HUES6 (cell line): ENCODE results near the gene ATIC.
"Not testable (repeated sequence)": the region's sequence is repeated elsewhere in the genome, so short reads cannot be mapped to it uniquely, and the experiment has no call there.

Source experiments
- H3K27ac ChIP-seq: 2 replicates; pipeline ENCODE4 v1.7.0; 2013; ENCODE audit warnings: low read depth, mild to moderate bottlenecking, low read length, inconsistent platforms
- H3K27me3 ChIP-seq: 2 replicates; pipeline ENCODE4 v1.6.1; 2013; ENCODE audit warnings: low read length; ENCODE audit not compliant: control insufficient read depth, insufficient read depth
- H3K36me3 ChIP-seq: 2 replicates; pipeline ENCODE4 v1.6.1; 2013; ENCODE audit warnings: low read length; ENCODE audit not compliant: control insufficient read depth, insufficient read depth
- H3K4me1 ChIP-seq: 2 replicates; pipeline ENCODE4 v1.6.1; 2013; ENCODE audit warnings: low read length; ENCODE audit not compliant: control insufficient read depth, insufficient read depth
- H3K4me3 ChIP-seq: 2 replicates; pipeline ENCODE4 v1.5.1; 2013; ENCODE audit warnings: low read depth, low read length
- H3K9ac ChIP-seq: one replicate; pipeline ENCODE4 v1.6.1; 2013; ENCODE audit warnings: mild to moderate bottlenecking, low read length
- H3K9me3 ChIP-seq: 2 replicates; pipeline ENCODE4 v1.6.1; 2013; ENCODE audit warnings: low read depth, low read length; ENCODE audit not compliant: control insufficient read depth, insufficient read depth

ATIC gene

GRCh38 chr2:215354771-215355695 lies 43.2 kb downstream of the ATIC start:
- Histone ChIP-seq H3K27me3 (no peaks in the 10 kb centered on the region), H3K9ac (no peak overlapping the region), H3K9me3 (no peaks in the 10 kb centered on the region), H3K27ac (no peak overlapping the region), H3K36me3 (peaks cover 37% of the 10 kb centered on the region), H3K4me1 (0 out of 2 replicates have a peak, but pooled peaks cover 4% of the 10 kb centered on the region), H3K4me3 (no peak overlapping the region)

DNA sequence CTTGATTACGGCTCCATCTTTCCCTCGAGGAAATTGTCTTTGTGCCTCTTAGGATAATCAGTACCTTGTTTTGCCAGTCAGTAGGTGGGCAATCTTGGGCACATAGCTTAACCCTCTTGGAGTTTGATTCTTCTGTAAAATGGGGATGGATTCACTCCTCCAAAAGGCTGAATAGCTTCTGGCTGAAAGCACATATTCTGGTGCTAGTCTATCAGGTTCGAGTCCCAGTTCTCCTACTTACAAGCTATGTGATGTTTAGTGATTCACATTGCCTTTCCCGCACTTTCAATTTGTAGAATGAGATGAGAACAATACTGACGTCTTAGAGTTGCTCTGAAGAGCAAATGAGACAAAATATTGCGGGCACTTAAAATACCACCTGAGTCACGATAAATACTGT lies 43.9 kb downstream of the ATIC start:
- H3K9ac ChIP-seq: no peak overlapping the region
- H3K4me1 ChIP-seq: 0 out of 2 replicates have a peak, but pooled peaks cover 4% of the 10 kb centered on the region
- no peaks in the 10 kb centered on the region for H3K9me3 ChIP-seq
- H3K4me3 ChIP-seq: no peak overlapping the region
- no peak overlapping the region for H3K27ac ChIP-seq
- H3K27me3 ChIP-seq: no peaks in the 10 kb centered on the region
- peaks cover 37% of the 10 kb centered on the region for H3K36me3 ChIP-seq

DNA sequence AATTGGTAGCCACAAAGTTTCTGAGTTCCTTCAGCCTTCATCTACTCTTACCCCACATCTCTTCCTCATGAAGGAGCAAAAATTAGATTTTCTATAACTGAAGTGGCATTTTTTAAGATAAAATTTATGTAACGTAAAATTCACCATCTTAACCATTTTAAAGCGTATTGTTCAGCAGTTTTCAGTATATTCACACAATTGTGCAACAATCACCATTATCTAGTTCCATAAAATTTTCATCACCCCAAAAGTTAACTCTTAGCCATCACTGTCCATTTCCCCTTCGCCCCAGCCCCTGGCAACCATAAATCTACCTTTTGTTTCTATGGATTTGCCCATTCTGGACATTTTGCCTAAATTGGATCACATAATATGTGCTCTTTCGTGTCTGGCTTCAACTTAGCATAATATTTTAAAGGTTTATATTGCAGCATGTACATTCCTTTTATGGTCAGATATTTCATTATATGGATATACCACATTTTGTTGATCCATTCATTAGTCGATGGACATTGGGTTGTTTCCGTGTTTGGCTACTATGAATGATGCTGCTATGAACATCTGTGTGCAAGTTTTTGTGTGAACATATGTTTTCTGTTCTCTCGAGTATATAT lies 44.6 kb downstream of the ATIC start:
- no peak overlapping the region for H3K4me3 ChIP-seq
- 0 out of 2 replicates have a peak, but pooled peaks cover 4% of the 10 kb centered on the region for H3K4me1 ChIP-seq
- H3K9me3 ChIP-seq: no peaks in the 10 kb centered on the region
- H3K27ac ChIP-seq: no peak overlapping the region
- H3K27me3 ChIP-seq: no peaks in the 10 kb centered on the region
- H3K36me3 ChIP-seq: peaks cover 37% of the 10 kb centered on the region
- no peak overlapping the region for H3K9ac ChIP-seq

DNA sequence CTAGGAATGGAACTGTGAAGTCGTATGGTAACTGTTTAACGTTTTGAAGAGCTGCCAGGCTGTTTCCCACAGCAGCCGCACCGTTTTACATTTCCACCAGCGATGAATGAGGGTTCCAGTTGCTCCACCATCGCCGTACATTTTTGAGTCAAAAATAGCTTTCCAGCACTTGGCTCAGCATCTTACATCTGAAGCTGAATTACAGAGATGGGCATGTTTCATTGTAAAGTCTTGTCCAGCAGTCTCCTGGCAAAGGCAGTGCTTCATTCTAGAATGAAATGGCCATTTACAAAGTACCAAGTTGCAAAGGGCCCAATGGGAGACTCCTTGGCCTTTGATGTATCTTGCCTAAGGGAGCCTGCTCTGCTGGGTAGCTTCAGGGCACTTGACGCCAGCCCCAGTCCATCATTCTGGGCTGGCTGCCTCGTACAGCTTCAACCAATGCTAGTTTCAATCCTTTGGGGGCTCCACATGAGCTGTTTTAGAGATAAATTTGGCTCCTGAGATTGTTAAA lies 45.1 kb downstream of the ATIC start:
- 0 out of 2 replicates have a peak, but pooled peaks cover 4% of the 10 kb centered on the region for H3K4me1 ChIP-seq
- no peak overlapping the region for H3K4me3 ChIP-seq
- H3K27ac ChIP-seq: no peak overlapping the region

GRCh38 chr2:215357660-215358059 lies 45.8 kb downstream of the ATIC start:
- no peak overlapping the region for H3K4me3 ChIP-seq
- no peaks in the 10 kb centered on the region for H3K9me3 ChIP-seq
- no peak overlapping the region for H3K9ac ChIP-seq
- H3K36me3 ChIP-seq: peaks cover 44% of the 10 kb centered on the region
- no peaks in the 10 kb centered on the region for H3K27me3 ChIP-seq
- H3K27ac ChIP-seq: no peak overlapping the region
- H3K4me1 ChIP-seq: 0 out of 2 replicates have a peak, but pooled peaks cover 4% of the 10 kb centered on the region

More for the DNA sequence above, 45.1 kb downstream of the ATIC start:
- no peak overlapping the region for H3K9ac ChIP-seq
- H3K9me3 ChIP-seq: no peaks in the 10 kb centered on the region
- H3K27me3 ChIP-seq: no peaks in the 10 kb centered on the region
- peaks cover 38% of the 10 kb centered on the region for H3K36me3 ChIP-seq

DNA sequence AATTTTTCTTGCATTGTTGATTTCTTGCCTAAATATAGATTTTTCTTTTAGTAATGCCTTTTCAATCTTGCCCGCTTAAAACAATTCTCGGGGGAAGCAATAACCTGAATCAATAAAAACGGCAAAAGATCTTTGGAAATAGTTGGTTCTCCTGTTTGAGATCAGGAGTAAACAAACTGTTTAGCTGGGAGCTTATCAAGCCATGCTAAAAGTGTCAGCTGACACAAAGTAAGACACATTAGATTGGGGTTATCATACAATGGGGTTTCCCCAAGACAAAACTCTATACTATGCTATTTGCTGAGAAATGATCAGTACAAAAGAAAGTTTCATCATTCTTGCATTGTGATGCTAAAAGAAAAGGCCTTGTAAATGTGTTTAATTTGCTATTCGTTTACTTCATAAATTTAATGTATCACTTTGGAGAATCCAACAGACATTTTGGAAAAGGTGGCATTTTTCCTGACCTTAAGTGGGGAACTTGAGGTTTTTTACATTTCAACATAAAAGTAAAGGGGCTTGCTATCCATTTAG lies 46.5 kb downstream of the ATIC start:
- Histone ChIP-seq H3K9me3 (no peaks in the 10 kb centered on the region), H3K27ac (no peak overlapping the region), H3K4me1 (0 out of 2 replicates have a peak, but pooled peaks cover 4% of the 10 kb centered on the region), H3K4me3 (no peak overlapping the region), H3K9ac (no peak overlapping the region), H3K36me3 (peaks cover 49% of the 10 kb centered on the region), H3K27me3 (no peaks in the 10 kb centered on the region)

- Histone ChIP-seq H3K4me3 (no peak overlapping the region), H3K36me3 (peaks cover 55% of the 10 kb centered on the region), H3K27ac (no peak overlapping the region), H3K4me1 (0 out of 2 replicates have a peak, but pooled peaks cover 4% of the 10 kb centered on the region), H3K9me3 (no peaks in the 10 kb centered on the region), H3K27me3 (no peaks in the 10 kb centered on the region), H3K9ac (no peak overlapping the region)
Observed at GRCh38 chr2:215358891-215359575, 47.2 kb downstream of the ATIC start.

- Histone ChIP-seq H3K27me3 (no peaks in the 10 kb centered on the region), H3K36me3 (peaks cover 60% of the 10 kb centered on the region), H3K9me3 (no peaks in the 10 kb centered on the region), H3K4me1 (0 out of 2 replicates have a peak, but pooled peaks cover 4% of the 10 kb centered on the region), H3K27ac (no peak overlapping the region), H3K9ac (no peak overlapping the region), H3K4me3 (no peak overlapping the region)
Observed at GRCh38 chr2:215359576-215359922, 47.7 kb downstream of the ATIC start.

GRCh38 chr2:215360059-215360458 lies 48.2 kb downstream of the ATIC start:
- not testable (repeated sequence) for H3K27me3 ChIP-seq, H3K4me3 ChIP-seq, H3K9me3 ChIP-seq, H3K4me1 ChIP-seq, H3K9ac ChIP-seq, H3K27ac ChIP-seq
- peaks cover 65% of the 10 kb centered on the region for H3K36me3 ChIP-seq

DNA sequence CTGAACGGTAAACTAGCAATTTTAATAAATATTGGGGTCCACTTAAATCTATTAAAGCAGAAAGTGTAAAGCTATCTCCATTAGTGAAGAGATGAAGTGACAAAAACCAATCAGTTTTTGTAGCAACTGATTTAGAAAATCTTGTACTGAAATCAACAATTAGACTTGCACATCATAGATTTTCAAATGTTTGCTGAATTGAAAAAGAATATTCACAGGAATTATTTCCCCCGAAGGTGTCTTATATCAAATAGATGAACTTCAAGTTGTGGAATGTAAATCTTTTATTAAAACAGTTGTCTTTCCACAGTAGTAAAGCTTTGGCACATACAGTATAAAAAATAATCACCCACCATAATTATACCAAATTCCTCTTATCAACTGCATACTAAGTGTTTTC lies 48.7 kb downstream of the ATIC start:
- Histone ChIP-seq H3K9ac (no peak overlapping the region), H3K27me3 (no peaks in the 10 kb centered on the region), H3K4me3 (no peak overlapping the region), H3K36me3 (peaks cover 65% of the 10 kb centered on the region), H3K27ac (no peak overlapping the region), H3K9me3 (no peaks in the 10 kb centered on the region), H3K4me1 (0 out of 2 replicates have a peak, but pooled peaks cover 4% of the 10 kb centered on the region)
